Superior temporal gyrus (tissue), 1 donor: ENCODE results near the gene TRIM41.
"Not testable (repeated sequence)": the region's sequence is repeated elsewhere in the genome, so short reads cannot be mapped to it uniquely, and the experiment has no call there.

Experiments
- DNase-seq: peaks from one replicate; pipeline ENCODE4 v3.0.0-alpha.2; 2016; ENCODE audit errors: extremely low spot score

TRIM41 gene

GRCh38 chr5:181210148-181210547 is 12.9 kb upstream of the TRIM41 start:
- not testable (repeated sequence) for DNase-seq

- DNase-seq: not testable (repeated sequence)
These were observed 12.4 kb upstream of the TRIM41 start for GRCh38 chr5:181210698-181211097.

- no peak for DNase-seq
These were observed 11.9 kb upstream of the TRIM41 start for GRCh38 chr5:181211208-181211607.

DNA sequence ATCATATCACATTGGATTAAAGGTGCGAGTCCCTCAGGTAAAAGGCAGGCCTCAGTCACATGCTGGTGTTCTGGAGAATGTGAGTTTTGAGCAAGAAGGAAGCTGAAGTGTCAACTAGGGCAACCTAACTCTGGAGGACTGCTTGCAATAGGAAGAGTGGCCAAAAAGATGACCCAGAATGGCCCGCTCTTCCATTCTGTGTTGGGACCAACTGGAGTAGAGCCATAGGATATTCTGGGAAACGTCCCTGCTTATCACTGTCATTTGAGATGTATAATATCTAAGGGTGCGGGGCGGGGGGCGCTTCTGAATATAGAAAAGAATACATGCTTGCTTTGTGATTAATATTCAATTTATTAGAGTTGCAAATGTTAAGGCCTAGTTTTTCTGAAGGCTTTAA is 11.0 kb upstream of the TRIM41 start:
- no peak for DNase-seq

GRCh38 chr5:181212934-181213333 is 10.1 kb upstream of the TRIM41 start:
- DNase-seq: no peak

DNA sequence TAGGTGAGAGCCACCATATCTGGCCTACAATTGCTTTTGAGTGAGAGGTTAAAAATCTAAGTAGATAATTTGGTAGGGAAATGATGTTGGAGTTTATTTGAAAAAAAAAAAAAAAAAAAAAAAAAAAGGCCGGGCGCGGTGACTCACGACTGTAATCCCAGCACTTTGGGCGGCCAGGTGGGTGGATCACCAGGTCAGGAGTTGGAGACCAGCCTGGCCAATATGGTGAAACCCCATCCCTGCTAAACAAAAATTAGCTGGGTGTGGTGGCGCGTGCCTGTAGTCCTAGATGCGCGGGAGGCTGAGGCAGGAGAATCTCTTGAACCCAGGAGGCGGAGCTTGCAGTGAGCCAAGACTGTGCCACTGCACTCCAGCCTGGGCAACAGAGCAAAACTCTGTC is 8.8 kb upstream of the TRIM41 start:
- not testable (repeated sequence) for DNase-seq

- DNase-seq: no peak
These were observed 6.8 kb upstream of the TRIM41 start for GRCh38 chr5:181215997-181216989.

- no peak for DNase-seq
These were observed 5.8 kb upstream of the TRIM41 start for GRCh38 chr5:181217111-181217802.

- DNase-seq: no peak
These were observed 5.3 kb upstream of the TRIM41 start for GRCh38 chr5:181217803-181218062.

GRCh38 chr5:181218795-181219124 is 4.3 kb upstream of the TRIM41 start:
- no peak for DNase-seq

- DNase-seq: no peak
These were observed 3.6 kb upstream of the TRIM41 start for GRCh38 chr5:181219262-181220177.

- DNase-seq: no peak
These were observed 2.9 kb upstream of the TRIM41 start for GRCh38 chr5:181220178-181220515.

DNA sequence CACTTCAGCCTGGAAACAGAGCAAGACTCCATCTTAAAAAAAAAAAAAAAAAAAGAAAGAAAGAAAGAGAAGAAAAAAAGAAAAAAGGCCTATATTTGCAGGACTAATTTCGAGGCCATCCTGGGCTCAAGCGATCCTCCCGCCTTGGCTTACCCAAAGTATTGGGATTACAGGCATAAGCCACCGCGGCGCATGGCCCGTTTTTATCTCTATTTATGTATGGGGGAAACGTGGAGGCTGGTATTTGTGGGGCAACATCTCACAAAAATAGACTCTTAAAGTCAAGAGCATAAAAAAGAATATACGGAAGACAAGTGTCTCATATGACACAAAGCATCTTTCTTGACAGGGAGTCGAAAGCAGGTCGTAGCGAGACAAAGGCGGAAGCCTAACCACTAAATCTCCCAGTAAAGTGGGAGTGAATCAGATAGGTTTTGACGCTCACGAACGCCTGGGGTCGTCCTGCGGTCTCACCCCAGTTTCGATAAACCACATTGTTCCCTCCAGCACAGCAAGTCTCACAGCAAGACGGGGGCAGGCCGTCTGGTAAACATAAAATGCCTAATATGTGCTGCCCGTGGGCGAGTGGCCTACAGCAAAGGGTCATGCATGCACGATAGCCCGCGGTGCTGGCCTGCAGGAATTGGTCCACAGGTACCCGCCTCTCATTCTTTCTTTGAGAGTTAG is 1.8 kb upstream of the TRIM41 start:
- no peak for DNase-seq

DNA sequence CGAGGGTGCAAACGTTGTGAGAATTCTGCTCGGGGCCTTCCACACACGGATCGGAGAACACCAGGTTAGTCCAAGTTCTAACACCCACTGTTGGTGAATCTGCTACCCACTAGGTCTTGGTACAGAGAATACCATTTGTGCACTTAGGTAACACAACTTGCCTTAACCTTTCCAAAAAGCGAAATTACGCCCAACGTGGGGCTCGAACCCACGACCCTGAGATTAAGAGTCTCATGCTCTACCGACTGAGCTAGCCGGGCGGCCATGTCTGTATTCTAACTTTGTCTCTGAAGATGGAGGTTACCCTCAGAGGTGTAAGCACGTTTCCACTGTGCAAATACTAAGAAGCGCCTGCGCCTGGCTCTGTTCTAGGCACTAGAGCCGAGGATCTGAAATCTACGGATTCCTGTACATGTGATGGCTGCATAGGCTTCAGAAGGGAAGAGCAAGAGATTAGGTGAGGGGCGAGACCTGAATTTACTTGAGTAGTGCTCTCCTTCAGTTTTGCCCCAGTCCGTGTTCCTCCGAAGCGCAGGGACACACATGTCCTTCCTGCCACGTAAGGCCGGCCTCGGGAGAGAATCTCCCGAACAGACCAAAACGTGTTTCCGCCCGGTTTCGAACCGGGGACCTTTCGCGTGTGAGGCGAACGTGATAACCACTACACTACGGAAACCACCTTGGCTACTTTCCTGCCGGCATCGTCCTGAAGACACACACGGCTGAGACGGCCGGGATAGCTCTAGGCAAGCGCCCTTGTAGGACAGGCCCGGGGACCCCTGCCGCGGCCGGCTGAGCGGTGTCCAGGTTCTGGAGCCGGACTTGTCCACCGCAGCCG is 1.1 kb upstream of the TRIM41 start:
- peak; percentile 96 for DNase-seq

GRCh38 chr5:181222630-181223057 is 437 bp upstream of the TRIM41 start:
- DNase-seq: no peak

DNA sequence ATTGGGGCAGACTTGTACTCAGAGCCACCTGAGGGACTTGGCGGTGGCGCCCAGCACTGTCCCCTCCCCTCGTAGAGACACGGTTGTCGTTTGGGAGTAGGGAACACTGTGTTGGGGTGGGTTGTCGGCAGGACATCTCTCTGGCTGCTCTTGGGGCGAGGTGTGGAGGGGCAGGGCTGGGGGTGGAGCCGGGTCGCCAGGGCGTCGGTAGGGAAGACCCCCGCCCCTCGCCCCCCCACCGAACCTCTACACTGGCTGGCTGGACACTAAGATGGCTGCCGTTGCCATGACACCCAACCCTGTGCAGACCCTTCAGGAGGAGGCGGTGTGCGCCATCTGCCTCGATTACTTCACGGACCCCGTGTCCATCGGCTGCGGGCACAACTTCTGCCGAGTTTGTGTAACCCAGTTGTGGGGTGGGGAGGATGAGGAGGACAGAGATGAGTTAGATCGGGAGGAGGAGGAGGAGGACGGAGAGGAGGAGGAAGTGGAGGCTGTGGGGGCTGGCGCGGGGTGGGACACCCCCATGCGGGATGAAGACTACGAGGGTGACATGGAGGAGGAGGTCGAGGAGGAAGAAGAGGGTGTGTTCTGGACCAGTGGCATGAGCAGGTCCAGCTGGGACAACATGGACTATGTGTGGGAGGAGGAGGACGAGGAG is 778 bp downstream of the TRIM41 start:
- DNase-seq: no peak

DNA sequence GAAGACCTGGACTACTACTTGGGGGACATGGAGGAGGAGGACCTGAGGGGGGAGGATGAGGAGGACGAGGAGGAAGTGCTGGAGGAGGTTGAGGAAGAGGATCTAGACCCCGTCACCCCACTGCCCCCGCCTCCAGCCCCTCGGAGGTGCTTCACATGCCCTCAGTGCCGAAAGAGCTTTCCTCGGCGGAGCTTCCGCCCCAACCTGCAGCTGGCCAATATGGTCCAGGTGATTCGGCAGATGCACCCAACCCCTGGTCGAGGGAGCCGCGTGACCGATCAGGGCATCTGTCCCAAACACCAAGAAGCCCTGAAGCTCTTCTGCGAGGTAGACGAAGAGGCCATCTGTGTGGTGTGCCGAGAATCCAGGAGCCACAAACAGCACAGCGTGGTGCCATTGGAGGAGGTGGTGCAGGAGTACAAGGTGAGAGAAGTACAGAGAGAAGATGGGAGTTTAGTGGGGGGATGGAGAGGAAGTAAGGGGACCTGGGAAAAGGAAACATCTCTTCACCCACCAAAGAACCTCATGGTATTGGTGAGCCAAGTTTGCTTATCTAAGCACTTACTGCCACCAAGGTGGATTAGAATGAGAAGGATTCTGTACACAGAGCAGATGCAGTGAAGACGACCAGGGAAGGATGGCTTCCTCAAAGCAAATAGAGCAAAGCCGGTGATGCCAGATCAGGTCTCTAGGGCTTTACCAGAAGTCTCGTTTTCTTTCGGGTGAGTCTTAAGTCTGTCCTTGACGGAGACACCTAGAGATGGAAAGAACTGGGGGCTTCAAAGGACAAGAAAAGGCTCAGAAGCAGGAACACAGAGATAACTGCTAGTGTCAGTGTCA is 1.5 kb downstream of the TRIM41 start:
- DNase-seq: no peak

GRCh38 chr5:181229996-181230395 is 6.9 kb downstream of the TRIM41 start:
- no peak for DNase-seq

DNA sequence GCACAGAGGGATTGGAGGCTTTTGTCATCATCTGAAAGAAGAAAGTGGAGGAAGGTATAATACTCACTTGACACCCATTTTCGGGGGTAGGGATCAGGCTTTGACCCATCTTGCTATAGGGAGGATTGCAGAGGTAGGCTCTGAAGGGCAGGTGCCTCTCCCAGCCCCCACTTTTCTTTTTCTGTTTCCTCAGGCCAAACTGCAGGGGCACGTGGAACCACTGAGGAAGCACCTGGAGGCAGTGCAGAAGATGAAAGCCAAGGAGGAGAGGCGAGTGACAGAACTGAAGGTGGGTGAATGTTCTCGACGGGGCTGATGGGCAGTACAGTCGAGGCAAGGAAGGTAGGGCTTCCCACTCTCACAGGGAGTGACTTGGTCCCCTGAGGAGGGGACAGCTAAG is 7.5 kb downstream of the TRIM41 start:
- DNase-seq: no peak
